ENCODE data around the gene IFNA10.
"Not testable (repeated sequence)": the region's sequence is repeated elsewhere in the genome, so short reads cannot be mapped to it uniquely, and the experiment has no call there.

The IFNA10 gene

DNA sequence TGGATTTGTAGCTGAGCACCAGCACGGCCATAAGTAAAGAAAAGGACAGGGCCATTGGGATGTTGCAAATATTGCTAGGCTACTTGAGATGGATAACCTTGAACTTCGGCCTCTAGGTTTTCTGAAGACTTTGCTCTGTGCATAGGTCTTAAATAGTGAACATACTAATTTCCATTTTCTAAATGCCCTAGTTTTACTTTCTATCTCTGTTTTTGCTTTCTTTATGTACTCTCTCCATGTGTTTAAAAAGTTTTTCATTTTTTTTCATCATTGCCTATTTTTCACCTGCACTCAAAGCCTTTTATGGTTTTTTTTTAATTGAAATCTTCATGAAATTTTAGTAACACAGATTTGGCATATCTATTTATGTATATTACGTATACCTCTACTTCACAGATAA, at the start of gene IFNA10:
Gene IFNA10, minus strand, starts transcription at position 101 of the 400 bp plus-strand sequence. Its CDS starts 46 bp downstream, at position 55.
- not testable (repeated sequence) for DNase-seq (ENCODE audit: low spot score)

DNA sequence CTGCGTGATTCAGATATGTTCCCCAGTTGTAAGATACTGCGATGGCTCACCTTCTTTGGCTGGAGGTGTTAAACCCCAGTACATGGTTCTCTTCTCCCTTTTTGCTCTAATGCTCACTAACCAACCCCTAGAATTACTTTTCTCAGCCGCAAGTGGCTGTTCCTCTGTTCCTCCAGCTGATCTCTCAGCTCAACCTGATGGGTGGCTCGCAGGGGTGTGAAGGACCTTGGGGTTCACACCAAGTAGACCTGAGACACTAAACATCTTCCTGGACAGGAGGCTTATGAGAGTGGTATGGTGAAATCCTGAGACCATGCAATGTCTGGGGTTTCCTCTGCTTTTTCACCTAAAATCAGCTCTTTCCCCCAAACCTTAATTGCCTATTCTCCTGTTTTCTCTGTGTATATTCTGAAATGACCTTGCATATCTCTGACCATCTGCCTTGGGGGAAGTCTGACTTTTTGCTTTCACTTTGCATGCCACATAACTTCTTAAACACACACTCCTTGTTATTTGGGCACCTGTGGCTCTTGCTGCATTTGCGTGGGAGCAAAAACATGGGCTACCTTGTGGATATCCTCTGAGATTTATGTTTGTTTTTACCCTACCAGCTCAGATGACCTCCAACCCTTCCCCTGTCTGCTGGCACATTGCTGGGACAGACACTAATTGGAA, 48.7 kb upstream of the IFNA10 start:
- no peak for DNase-seq (ENCODE audit: low spot score)

DNA sequence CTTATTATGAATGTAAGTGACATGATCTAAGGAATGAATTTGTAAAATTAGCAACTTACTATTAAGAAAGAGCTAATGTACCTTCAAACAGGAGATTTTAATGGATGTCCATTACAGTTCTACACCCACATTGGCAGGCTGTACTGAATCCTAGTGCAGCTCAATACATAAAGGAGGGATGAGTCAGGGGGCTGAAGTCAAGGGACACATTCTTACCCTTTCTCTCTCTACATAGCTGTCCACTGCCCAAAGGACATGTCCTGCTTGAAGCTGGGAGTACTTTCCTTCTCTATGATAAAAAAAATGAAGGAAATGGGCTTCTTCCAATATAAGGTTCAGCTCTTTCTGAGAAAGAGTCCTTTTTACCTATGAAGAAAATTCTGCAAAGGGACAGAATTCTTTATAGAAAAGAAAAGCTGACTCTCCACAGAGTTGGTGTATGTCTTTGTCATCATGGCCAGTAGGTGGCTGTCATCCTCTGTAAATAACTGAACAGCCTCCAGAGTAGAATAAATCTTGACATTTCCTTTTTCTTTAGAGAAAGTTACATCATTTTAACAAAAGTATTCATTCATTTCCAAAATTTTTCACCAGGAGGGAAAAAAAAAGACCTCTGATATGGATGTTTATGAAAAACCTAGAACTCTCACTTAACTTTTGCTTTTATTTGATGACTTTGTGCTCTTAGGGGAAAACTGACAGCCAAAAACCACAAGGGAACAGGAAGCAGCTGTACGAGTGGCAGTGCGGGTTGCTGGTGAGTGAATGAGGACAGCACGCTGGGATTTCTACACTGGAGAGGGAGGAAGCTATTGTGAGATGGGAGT, 46.0 kb upstream of the IFNA10 start:
- no peak for DNase-seq (ENCODE audit: low spot score)

DNA sequence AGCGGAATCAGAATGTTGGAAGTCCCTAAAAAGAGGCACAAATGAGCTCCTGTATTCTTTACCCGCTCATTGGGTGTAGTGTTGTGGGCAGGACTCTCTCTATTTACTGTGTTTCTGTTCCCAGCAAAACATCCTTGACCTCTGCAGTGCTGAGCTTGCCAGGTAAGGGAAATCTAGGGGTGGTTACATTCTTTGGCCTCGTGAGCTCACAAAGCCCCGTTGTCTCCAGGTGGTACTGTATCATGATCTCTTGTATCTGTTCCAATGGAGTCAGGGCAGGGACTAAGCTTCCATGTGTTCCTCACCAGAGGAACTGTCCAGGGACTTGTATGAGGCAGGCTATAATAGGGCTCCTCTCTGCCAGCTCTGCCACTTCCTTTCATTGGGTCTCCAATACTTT, 44.7 kb upstream of the IFNA10 start:
- no peak for DNase-seq (ENCODE audit: low spot score)

DNA sequence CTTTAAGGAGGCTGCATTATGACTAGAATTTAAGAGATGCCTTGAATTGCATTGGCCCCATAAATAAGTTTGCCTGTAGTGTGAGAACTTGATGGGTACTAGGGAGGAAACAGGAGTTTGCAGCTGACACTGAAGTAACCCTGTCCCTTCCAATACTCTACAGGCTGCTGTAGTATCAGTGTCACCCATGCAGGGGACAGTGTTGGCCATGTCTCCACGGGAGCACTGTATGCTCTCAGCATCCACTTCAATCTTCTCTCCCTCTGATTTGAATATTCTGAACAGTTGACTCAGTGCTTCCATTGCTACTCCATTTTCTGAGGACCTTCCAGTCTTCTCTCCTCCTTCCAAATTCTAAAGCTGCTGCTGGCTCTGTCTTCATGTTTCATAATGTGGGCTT, 44.2 kb upstream of the IFNA10 start:
- no peak for DNase-seq (ENCODE audit: low spot score)

DNA sequence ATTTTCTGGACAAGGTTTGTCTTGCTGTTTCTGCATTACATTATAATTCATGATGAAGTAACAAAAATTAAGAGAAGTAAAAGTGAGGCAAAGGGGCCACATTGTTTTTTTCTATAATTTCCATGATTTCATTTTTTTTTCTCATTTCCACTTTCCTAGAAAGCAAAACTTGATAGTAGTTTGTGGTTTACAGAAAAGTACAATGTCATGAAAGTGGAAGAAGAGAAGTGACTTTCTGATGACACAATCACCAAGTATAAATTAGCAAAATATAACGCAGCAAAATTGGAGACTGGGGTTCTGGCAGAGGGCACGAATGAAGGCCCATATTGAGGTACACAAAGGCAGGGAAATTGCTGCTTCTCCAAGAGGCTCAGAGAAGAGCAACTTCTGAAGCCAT, 37.9 kb upstream of the IFNA10 start:
- no peak for DNase-seq (ENCODE audit: low spot score)

DNA sequence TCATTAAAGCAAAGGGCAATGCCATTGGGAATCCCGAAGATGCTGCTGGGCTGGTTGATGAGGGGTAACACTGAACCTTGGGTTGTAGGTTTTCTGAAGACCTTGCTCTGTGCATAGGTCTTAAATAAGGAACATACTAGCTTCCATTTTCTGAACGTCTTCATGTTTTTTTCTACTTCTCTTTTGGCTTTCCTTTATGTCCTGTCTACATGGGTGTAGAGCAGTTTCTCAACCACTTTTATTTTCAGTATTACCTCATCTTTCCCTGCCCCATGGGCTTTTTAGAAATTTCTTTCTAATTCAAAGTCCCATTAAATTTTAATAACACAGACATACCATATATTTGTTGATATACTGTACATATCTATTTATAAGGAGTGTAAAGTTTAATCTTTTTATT, 33.0 kb upstream of the IFNA10 start, which contains the start of gene IFNA14:
Gene IFNA14, minus strand, starts transcription at position 95 of the 400 bp plus-strand sequence. Its CDS starts 70 bp downstream, at position 25.
- no peak for DNase-seq (ENCODE audit: low spot score)

DNA sequence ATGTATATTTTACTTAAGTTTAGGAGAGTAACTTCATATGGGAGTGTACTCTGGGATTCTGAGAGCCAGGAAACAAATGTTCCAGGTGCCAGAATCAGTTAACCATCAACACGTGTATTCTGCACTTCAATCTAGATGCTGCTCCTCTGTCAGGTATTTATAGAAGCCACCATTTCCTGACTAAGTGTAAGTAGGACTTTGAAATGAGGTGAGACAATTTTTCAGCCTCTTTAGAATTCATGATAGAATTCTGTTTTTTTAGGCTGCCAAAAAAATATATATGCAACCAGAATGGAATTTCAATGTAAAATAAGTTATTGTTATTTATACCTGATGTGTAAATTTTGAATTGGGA, 29.4 kb upstream of the IFNA10 start:
- DNase-seq (ENCODE audit: low spot score), result not testable (repeated sequence)

DNA sequence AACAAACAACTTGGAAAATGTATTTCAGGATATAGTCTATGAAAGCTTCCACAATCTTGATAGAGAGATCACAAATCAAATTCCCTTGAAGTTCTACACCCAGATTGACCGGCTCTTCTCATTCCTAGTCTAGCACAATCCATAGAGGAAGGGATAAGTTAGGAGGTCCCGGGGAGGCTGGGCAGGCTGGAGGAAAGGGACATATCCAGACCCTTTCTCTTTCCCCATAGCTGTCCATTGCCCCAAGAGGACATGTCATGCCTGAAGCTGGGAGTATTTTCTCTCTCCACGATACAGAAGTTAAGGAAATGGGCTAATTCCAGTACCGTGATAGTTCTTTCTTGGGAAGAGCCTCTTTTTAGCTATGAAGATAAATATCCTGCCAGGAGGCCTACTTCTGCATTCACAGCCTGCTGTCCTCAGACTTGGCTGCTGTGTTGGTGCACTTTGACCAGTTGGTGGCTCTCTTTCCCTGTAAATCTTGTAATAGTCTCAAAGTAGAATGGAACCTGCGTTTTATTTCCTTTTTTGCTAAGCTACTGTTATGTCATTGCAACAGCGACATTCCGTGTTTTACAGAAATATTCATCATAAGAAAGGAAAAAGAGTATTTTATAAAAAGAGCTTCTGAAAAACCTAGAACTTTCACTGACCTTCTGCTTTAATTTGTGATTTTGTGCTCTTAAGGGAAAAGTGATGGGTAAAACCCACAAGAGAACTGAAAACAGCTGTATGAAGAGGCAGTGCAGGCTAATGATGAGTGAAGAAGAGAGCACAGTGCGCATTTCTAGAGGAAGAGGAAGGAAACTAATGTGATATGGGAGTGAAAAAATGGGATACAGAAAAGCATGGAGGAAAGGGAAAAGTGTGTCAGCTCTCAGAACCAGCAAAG, 28.8 kb upstream of the IFNA10 start:
- DNase-seq (ENCODE audit: low spot score), result not testable (repeated sequence)

DNA sequence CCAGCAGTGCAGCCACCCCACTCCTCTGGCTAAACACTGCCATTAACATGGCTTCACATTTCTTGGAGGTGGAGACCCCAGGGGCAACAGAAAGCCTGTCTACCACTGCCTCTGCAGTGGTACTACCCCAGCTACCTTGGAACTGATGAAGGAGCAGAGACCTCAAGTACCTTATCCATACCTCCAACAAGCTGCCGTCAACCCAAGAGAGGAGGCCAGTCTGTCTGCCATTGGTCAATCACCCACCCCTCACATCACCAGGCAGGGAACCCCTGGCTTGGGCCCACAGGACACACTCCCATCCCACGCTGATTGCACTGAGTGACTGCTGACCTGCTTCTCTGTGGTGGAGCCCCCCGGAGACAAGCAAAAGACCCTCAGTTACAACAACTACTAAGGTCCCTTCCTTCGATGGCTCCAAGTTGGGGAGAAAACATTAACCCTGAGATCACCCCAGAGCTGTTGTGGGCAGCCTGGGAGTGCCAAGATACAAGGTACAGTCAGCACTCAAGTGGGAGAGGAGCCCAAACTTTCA, 27.3 kb upstream of the IFNA10 start:
- DNase-seq (ENCODE audit: low spot score), result no peak

DNA sequence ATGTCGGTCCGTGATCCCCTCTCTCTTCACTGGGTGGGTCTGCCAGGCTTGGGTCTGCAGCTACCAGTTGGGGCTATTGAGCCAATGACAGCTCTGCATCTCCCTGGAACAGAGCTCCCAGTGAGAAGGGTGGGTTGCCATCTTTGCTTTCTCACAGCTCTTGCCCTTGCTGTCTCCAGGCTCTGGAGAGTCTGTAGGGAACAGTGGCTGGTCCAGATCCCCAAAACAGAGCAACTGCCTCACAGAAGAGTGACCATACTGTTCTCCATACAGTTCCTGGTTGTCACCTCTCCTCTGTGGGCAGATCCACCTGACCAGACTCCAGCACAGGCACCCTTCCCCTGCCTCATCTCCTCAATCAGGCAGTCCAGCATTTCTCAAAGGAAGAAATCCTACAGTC, 26.3 kb upstream of the IFNA10 start:
- DNase-seq (ENCODE audit: low spot score), result no peak

DNA sequence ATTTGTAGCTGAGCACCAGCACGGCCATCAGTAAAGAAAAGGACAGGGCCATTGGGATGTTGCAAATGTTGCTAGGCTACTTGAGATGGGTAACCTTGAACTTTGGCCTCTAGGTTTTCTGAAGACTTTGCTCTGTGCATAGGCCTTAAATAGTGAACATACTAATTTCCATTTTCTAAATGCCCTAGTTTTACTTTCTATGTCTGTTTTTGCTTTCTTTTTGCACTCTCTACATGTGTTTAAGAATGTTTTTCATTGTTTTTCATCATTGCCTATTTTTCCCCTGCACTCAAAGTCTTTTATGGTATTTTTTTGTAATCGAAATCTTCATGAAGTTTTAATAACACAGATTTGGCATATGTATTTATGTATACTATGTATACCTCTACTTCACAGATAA, 21.2 kb upstream of the IFNA10 start, which contains the start of gene IFNA17:
Gene IFNA17, minus strand, starts transcription at position 101 of the 400 bp plus-strand sequence. Its CDS starts 49 bp downstream, at position 52.
- no peak for DNase-seq (ENCODE audit: low spot score)

DNA sequence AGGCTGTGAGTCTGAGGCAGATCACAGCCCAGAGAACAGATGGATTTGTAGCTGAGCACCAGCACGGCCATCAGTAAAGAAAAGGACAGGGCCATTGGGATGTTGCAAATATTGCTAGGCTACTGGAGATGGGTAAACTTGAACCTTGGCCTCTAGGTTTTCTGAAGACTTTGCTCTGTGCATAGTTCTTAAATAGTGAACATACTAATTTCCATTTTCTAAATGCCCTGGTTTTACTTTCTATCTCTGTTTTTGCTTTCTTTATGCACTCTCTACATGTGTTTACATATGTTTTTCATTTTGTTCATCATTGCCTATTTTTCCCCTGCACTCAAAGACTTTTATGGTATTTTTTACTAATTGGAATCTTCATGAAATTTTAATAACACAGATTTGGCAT, 10.3 kb upstream of the IFNA10 start, which contains the start of gene IFNA16:
Gene IFNA16, minus strand, starts transcription at position 101 of the 400 bp plus-strand sequence. Its CDS starts 6 bp downstream, at position 95.
- not testable (repeated sequence) for DNase-seq (ENCODE audit: low spot score)

DNA sequence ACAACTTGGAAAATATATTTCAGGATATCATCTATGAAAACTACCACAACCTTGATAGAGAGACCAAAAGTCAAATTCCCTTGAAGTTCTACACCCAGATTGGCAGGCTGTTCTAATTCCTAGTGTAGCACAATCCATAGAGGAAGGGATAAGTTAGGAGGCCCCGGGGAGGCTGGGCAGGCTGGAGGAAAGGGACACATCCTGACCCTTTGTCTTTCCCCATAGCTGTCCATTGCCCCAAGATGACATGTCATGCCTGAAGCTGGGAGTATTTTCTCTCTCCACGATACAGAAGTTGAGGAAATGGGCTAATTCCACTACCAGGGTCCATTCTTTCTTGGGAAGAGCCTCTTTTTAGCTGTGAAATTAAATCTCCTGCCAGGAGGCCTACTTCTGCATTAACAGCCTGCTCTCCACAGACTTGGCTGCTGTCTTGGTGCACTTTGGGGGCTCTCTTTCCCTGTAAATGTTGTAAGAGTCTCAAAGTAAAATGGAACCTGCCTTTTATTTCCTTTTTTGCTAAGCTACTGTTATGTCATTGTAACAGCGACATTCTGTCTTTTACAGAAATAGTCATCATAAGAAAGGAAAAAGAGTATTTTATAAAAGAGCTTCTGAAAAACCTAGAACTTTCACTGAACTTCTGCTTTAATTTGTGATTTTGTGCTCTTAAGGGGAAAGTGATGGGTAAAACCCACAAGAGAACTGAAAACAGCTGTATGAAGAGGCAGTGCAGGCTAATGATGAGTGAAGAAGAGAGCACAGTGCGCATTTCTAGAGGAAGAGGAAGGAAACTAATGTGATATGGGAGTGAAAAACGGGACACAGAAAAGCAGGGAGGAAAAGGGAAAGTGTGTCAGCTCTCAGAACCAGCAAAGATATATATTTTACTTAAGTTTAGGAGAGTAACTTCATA, 6.7 kb upstream of the IFNA10 start:
- DNase-seq (ENCODE audit: low spot score), result not testable (repeated sequence)

DNA sequence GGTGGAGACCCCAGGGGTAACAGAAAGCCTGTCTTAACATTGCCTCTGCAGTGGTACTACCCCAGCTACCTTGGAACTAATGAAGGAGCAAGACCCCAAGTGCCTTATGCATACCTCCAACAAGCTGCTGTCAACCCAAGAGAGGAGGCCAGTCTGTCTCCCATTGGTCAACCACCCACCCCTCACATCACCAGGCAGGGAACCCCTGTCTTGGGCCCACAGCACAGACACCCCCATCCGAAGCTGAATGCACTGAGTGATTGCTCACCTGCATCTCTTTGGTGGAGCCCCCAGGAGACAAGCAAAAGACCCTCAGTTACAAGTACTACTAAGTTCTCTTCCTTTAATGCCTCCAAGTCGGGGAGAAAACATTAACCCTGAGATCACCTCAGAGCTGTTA, 5.2 kb upstream of the IFNA10 start:
- DNase-seq (ENCODE audit: low spot score), result peak; percentile 36

DNA sequence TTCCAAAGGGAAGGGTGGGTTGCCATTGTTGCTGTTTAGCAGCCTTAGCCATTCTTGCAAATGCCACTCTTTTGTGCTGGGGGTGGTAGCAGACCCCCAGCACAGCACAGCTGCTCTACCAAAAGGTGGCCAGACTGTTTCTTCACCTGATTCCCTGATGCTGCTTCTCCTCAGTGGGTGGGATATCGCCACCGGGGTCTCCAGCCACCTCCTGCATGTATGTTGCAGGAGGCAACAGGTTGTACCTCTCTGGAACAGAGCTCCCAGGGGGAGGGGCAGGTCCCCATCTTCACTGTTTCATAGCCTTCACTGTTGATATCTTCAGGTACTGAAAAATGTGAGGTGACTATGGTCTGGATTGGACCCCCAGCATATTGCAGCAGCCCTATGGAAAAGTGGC, 3.8 kb upstream of the IFNA10 start:
- DNase-seq (ENCODE audit: low spot score), result not testable (repeated sequence)

DNA sequence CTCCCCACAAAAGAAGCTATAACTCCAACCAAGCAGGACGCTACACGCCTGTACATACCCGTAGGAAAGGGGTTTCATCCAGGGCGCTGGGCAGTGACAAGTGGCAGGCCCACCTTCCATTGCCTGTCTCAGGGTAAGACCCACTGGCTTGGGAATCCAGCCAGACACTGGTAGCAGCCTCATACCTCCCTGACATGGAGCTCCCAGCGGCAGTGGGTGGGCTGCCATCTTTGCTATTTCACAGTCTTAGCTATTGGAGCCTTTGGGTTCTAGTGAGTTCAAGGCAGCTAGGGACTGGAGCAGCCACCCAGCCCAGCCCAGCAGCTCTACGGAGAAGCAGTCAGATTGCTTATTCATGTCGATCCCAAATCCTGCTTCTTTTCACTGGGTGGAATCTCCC, 3.4 kb upstream of the IFNA10 start:
- no peak for DNase-seq (ENCODE audit: low spot score)

DNA sequence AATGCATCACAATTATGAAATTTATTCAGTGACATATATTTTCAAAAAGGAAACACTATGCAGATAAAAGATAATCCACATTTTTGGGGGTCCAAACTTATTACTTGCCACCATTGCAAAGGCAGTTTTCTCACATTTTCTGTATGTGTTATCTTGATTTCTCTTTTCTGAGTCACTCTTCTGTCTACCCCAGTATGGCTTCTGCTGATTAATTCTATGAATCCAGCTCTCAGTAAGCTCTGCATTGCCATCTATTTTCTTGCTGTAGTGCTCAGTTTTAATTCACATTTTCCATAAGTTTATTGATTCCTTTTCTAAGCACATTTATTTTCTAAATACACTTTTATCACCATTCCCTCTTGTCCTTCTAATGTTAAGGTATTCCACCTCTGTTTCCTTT, 1.7 kb downstream of the IFNA10 start:
- no peak for DNase-seq (ENCODE audit: low spot score)

DNA sequence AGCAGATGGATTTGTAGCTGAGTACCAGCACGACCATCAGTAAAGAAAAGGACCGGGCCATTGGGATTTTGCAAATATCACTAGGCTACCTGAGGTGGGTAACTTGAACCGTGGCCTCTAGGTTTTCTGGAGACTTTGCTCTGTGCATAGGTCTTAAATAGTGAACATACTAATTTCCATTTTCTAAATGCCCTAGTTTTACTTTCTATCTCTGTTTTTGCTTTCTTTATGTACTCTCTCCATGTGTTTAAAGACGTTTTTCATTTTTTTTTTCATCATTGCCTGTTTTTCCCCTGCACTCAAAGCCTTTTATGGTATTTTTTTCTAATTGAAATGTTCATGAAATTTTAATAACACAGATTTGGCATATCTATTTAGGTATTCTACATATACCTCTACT, 4.8 kb downstream of the IFNA10 start, which contains the start of gene IFNA7:
Gene IFNA7, minus strand, starts transcription at position 101 of the 400 bp plus-strand sequence. Its CDS starts 40 bp downstream, at position 61.
- DNase-seq (ENCODE audit: low spot score), result not testable (repeated sequence)

Measured in ecto neural progenitor cell (in vitro differentiated cells).